G401 (cell line): Measurements from ENCODE around the gene PDE6B. TPM values are rescaled to one million over a fixed set of nuclear protein-coding genes. Genes with fewer than 3 reads are reported as not detected.

ENCODE experiments used
- DNase-seq: peaks from one replicate; pipeline ENCODE4 v3.0.0-alpha.2; 2015; ENCODE audit warnings: low spot score
- in situ Hi-C: cut with HindIII; loops from 2 replicates; pipeline ENCODE4 v1.10.0; 2016; ENCODE audit warnings: low sequenced_read_pairs, mixed read lengths
- total RNA-seq: library from RNA; depleted of rRNA; stranded (reverse); fragments of >200 nt; shearing (Covaris generic); gene quantifications from 2 replicates; pipeline ENCODE4 v1.2.3, GENCODE V29; 2014

Gene PDE6B
- total RNA-seq, 1 experiment from 2014 or later = 1.0 TPM

GRCh38 chr4:620201-620600 lies 5.2 kb upstream of the PDE6B start:
- in situ Hi-C loops = no loop called here

GRCh38 chr4:620851-621261 lies 4.5 kb upstream of the PDE6B start:
- no peak for DNase-seq
- in situ Hi-C loops = no loop called here

More at GRCh38 chr4:620201-620600, 5.2 kb upstream of the PDE6B start:
- no peak for DNase-seq

- no peak for DNase-seq
- in situ Hi-C loops = no loop called here
Observed at GRCh38 chr4:621296-622070, 3.9 kb upstream of the PDE6B start.

- no peak for DNase-seq
- in situ Hi-C loops = no loop called here
Observed at GRCh38 chr4:622071-622995, 3.0 kb upstream of the PDE6B start.

- in situ Hi-C loops = no loop called here
- DNase-seq = no peak
Observed at GRCh38 chr4:622996-623913, 2.1 kb upstream of the PDE6B start.

GRCh38 chr4:623914-624566 lies 1.3 kb upstream of the PDE6B start:
- in situ Hi-C loops = no loop called here
- DNase-seq = no peak

- in situ Hi-C loops = no loop called here
- no peak for DNase-seq
Observed at GRCh38 chr4:625631-626161, 323 bp downstream of the PDE6B start.

- no peak for DNase-seq
- in situ Hi-C loops = no loop called here
Observed at GRCh38 chr4:626201-627091, 1.1 kb downstream of the PDE6B start.

- in situ Hi-C loops = no loop called here
- no peak for DNase-seq
Observed at GRCh38 chr4:627347-628125, 2.2 kb downstream of the PDE6B start.

- in situ Hi-C loops = no loop called here
- DNase-seq = no peak
Observed at GRCh38 chr4:628311-628741, 3.0 kb downstream of the PDE6B start.

GRCh38 chr4:628821-629635 lies 3.7 kb downstream of the PDE6B start:
- DNase-seq = no peak
- in situ Hi-C loops = no loop called here

- in situ Hi-C loops = no loop called here
- DNase-seq = no peak
Observed at GRCh38 chr4:629636-629914, 4.2 kb downstream of the PDE6B start.

GRCh38 chr4:629915-630641 lies 4.7 kb downstream of the PDE6B start:
- DNase-seq = no peak
- in situ Hi-C loops = no loop called here

GRCh38 chr4:630656-631055 lies 5.3 kb downstream of the PDE6B start:
- no peak for DNase-seq
- in situ Hi-C loops = no loop called here

GRCh38 chr4:632196-632790 lies 6.9 kb downstream of the PDE6B start:
- in situ Hi-C loops = no loop called here
- no peak for DNase-seq
